Right ventricle myocardium superior (tissue), 1 donor: ENCODE results near the gene ROPN1L. TPM values are rescaled to one million over a fixed set of nuclear protein-coding genes. Genes with fewer than 3 reads are reported as not detected.
"Not testable (repeated sequence)": the region's sequence is repeated elsewhere in the genome, so short reads cannot be mapped to it uniquely, and the experiment has no call there.

Experiments used
- ATAC-seq: fragments of 200-7000 bp; cut with Tn5 transposase; one replicate; pipeline ENCODE4 v1.9.1; 2020; ENCODE audit warnings: mild to moderate bottlenecking; ENCODE audit not compliant: poor library complexity
- DNase-seq: peaks from one replicate; pipeline ENCODE4 v3.0.0-alpha.2; 2020
- intact Hi-C: fragments of 100-400 bp; cut with DNase I; formaldehyde crosslinking; loops from one replicate; pipeline ENCODE4 v1.11.2; 2022
- long read RNA-seq: library from polyadenylated mRNA; unstranded; transcript quantifications from one replicate; pipeline ENCODE4 v2.0.0, GENCODE V29; 2021
- total RNA-seq: library from RNA; stranded (reverse); fragmentation: NEBNext Ultra II Directional; extraction: Animal tissue kit (Norgen Biotek cat#: 25700); gene quantifications from one replicate; pipeline ENCODE4 v1.2.1, GENCODE V29; 2021
- donor health status: DM: no; HTN: yes; CAD: no; lungs with severe emphysema.

The ROPN1L gene
- total RNA-seq = not detected
- long read RNA-seq = 0 reads

- ATAC-seq (peak; percentile 99), DNase-seq (peak; percentile 93)
- intact Hi-C loops = no loop called here
Observed at GRCh38 chr5:10441083-10441991, at the start of gene ROPN1L. Gene ROPN1L, plus strand, starts transcription at chr5:10441879. Its CDS starts 289 bp downstream, at chr5:10442168.

- DNase-seq, intact Hi-C loops: not testable (repeated sequence)
- ATAC-seq = peak; percentile 86
Observed at GRCh38 chr5:10392567-10393328, 48.9 kb upstream of the ROPN1L start.

- intact Hi-C loops = no loop called here
- no peak for DNase-seq
Observed at GRCh38 chr5:10393491-10393890, 48.2 kb upstream of the ROPN1L start.

GRCh38 chr5:10396552-10396951, 45.1 kb upstream of the ROPN1L start:
- no peak for ATAC-seq
- intact Hi-C loops = no loop called here
- no peak for DNase-seq

More at GRCh38 chr5:10393491-10393890, 48.2 kb upstream of the ROPN1L start:
- ATAC-seq = no peak

GRCh38 chr5:10399839-10400238, 41.8 kb upstream of the ROPN1L start:
- no peak for DNase-seq
- intact Hi-C loops = loop anchor here (10.0 kb wide), 1 partner anchor 75 kb away; no protein-coding TSS in a partner anchor
- peak; percentile 58 for ATAC-seq

- DNase-seq = no peak
- intact Hi-C loops = loop anchor here (10.0 kb wide), 1 partner anchor 76 kb away; no protein-coding TSS in a partner anchor
- ATAC-seq = peak; percentile 87
Observed at GRCh38 chr5:10400411-10400810, 41.3 kb upstream of the ROPN1L start.

- intact Hi-C loops = loop anchor here (10.0 kb wide), 1 partner anchor 76 kb away; no protein-coding TSS in a partner anchor
- peak; percentile 47 for ATAC-seq
- no peak for DNase-seq
Observed at GRCh38 chr5:10400831-10401230, 40.8 kb upstream of the ROPN1L start.

- DNase-seq = no peak
- intact Hi-C loops = loop anchor here (10.0 kb wide), 1 partner anchor 77 kb away; no protein-coding TSS in a partner anchor
- ATAC-seq = no peak
Observed at GRCh38 chr5:10401498-10401897, 40.2 kb upstream of the ROPN1L start.

GRCh38 chr5:10403829-10404228, 37.9 kb upstream of the ROPN1L start:
- ATAC-seq = no peak
- intact Hi-C loops = loop anchor here (10.0 kb wide), 1 partner anchor 79 kb away; no protein-coding TSS in a partner anchor
- DNase-seq = no peak

- ATAC-seq (no peak), DNase-seq (no peak)
- intact Hi-C loops = loop anchor here (10.0 kb wide), 1 partner anchor 82 kb away; no protein-coding TSS in a partner anchor
Observed at GRCh38 chr5:10406651-10407050, 35.0 kb upstream of the ROPN1L start.

GRCh38 chr5:10409504-10409903, 32.2 kb upstream of the ROPN1L start:
- DNase-seq (no peak), ATAC-seq (no peak)
- intact Hi-C loops = loop anchor here (10.0 kb wide), 1 partner anchor 85 kb away; no protein-coding TSS in a partner anchor

- ATAC-seq (no peak), DNase-seq (no peak)
- intact Hi-C loops = no loop called here
Observed at GRCh38 chr5:10410662-10411061, 31.0 kb upstream of the ROPN1L start.

GRCh38 chr5:10411336-10411735, 30.3 kb upstream of the ROPN1L start:
- ATAC-seq (no peak), DNase-seq (no peak)
- intact Hi-C loops = no loop called here

- intact Hi-C loops = no loop called here
- ATAC-seq (no peak), DNase-seq (no peak)
Observed at GRCh38 chr5:10416868-10417267, 24.8 kb upstream of the ROPN1L start.

- ATAC-seq (no peak), DNase-seq (no peak)
- intact Hi-C loops = no loop called here
Observed at GRCh38 chr5:10418654-10419345, 22.9 kb upstream of the ROPN1L start.

- DNase-seq = no peak
- intact Hi-C loops = loop anchor here (10.0 kb wide), 1 partner anchor 136 kb away; no protein-coding TSS in a partner anchor
- no peak for ATAC-seq
Observed at GRCh38 chr5:10420468-10420867, 21.2 kb upstream of the ROPN1L start.

GRCh38 chr5:10420932-10421331, 20.7 kb upstream of the ROPN1L start:
- intact Hi-C loops = loop anchor here (10.0 kb wide), 1 partner anchor 136 kb away; no protein-coding TSS in a partner anchor
- DNase-seq (no peak), ATAC-seq (no peak)

GRCh38 chr5:10421896-10422691, 19.6 kb upstream of the ROPN1L start:
- intact Hi-C loops = loop anchor here (10.0 kb wide), 1 partner anchor 137 kb away; no protein-coding TSS in a partner anchor
- ATAC-seq (peak; percentile 45), DNase-seq (no peak)
